Activated CD4-positive, alpha-beta T cell treated with anti-CD3 and anti-CD28 coated beads, Interleukin-2, amount 10 ng/mL, durations not matched to agents 7 days and 5 days (primary cell): ENCODE data around the gene ULBP2. TPM values are rescaled to one million over a fixed set of nuclear protein-coding genes. Genes with fewer than 3 reads are reported as not detected.

Source experiments
- CTCF ChIA-PET: fragments of 350-600 bp; sonication (Branson Sonifier 250); formaldehyde crosslinking; loops from one replicate; lab custom pipeline; 2021; ENCODE audit warnings: antibody characterized with exemption; lab: Charles Lee
- POLR2A ChIA-PET: fragments of 350-600 bp; sonication (Branson Sonifier 250); formaldehyde crosslinking; loops from one replicate; lab custom pipeline; 2021; ENCODE audit warnings: antibody characterized with exemption; lab: Charles Lee
- DNase-seq: peaks from one replicate; pipeline ENCODE4 v3.0.0-alpha.2; 2020
- H3K27ac Mint-ChIP-seq: one replicate; pipeline ENCODE4 v1.8.0; 2021; ENCODE audit warnings: mild to moderate bottlenecking, moderate library complexity, mixed read lengths
- H3K27me3 Mint-ChIP-seq: one replicate; pipeline ENCODE4 v1.8.0; 2021; ENCODE audit warnings: mixed read lengths
- H3K36me3 Mint-ChIP-seq: one replicate; pipeline ENCODE4 v1.8.0; 2021; ENCODE audit warnings: low read depth, mixed read lengths
- H3K4me1 Mint-ChIP-seq: one replicate; pipeline ENCODE4 v1.8.0; 2021; ENCODE audit warnings: mixed read lengths
- H3K4me3 Mint-ChIP-seq: one replicate; pipeline ENCODE4 v1.8.0; 2021; ENCODE audit warnings: mild to moderate bottlenecking, moderate library complexity, mixed read lengths
- H3K9me3 Mint-ChIP-seq: one replicate; pipeline ENCODE4 v1.8.0; 2021; ENCODE audit warnings: mixed read lengths
- total RNA-seq, 2 experiments: library from RNA; stranded (reverse); gene quantifications; one replicate each; pipeline ENCODE4 v1.2.3, GENCODE V29; 2021

The ULBP2 gene
- under 1 TPM; 0.40 to 0.50 TPM for total RNA-seq

GRCh38 chr6:149941583-149942460, at the start of gene ULBP2:
Gene ULBP2, plus strand, starts transcription at chr6:149942014. Its CDS starts 59 bp downstream, at chr6:149942073.
- peak within 1 kb of the TSS; percentile 81 for H3K4me3 Mint-ChIP-seq
- peaks cover 44% of the 10 kb centered on the region for H3K4me1 Mint-ChIP-seq
- H3K36me3 Mint-ChIP-seq, result no peaks in the 10 kb centered on the region
- ChIA-PET POLR2A (no interaction called here), CTCF (interaction anchor here (1.5 kb wide), 1 partner anchor 67 kb away, joined by 4 read pairs; no protein-coding TSS in a partner anchor)
- H3K27ac Mint-ChIP-seq, result peak within 1 kb of the TSS; percentile 76
- peak; percentile 77 for DNase-seq
- peaks cover 76% of the 10 kb centered on the region for H3K27me3 Mint-ChIP-seq
- H3K9me3 Mint-ChIP-seq, result no peaks in the 10 kb centered on the region

- no peak overlapping the region for H3K27ac Mint-ChIP-seq
- ChIA-PET CTCF (no interaction called here), POLR2A (no interaction called here)
- H3K4me1 Mint-ChIP-seq, result peaks cover 14% of the 10 kb centered on the region
- H3K4me3 Mint-ChIP-seq, result no peak overlapping the region
- no peaks in the 10 kb centered on the region for H3K36me3 Mint-ChIP-seq
- DNase-seq, result no peak
- H3K27me3 Mint-ChIP-seq, result peaks cover 26% of the 10 kb centered on the region
- no peaks in the 10 kb centered on the region for H3K9me3 Mint-ChIP-seq
Observed at GRCh38 chr6:149895048-149895590, 46.7 kb upstream of the ULBP2 start.

GRCh38 chr6:149895833-149896271, 46.0 kb upstream of the ULBP2 start:
- ChIA-PET POLR2A (no interaction called here), CTCF (no interaction called here)
- H3K4me3 Mint-ChIP-seq, result no peak overlapping the region
- peak; percentile 29 for DNase-seq
- peaks cover 14% of the 10 kb centered on the region for H3K4me1 Mint-ChIP-seq
- H3K27ac Mint-ChIP-seq, result peak overlapping the region; percentile 11
- peaks cover 23% of the 10 kb centered on the region for H3K27me3 Mint-ChIP-seq
- no peaks in the 10 kb centered on the region for H3K9me3 Mint-ChIP-seq
- no peaks in the 10 kb centered on the region for H3K36me3 Mint-ChIP-seq

GRCh38 chr6:149896491-149896890, 45.3 kb upstream of the ULBP2 start:
- H3K4me3 Mint-ChIP-seq, result no peak overlapping the region
- no peak overlapping the region for H3K27ac Mint-ChIP-seq
- peaks cover 14% of the 10 kb centered on the region for H3K4me1 Mint-ChIP-seq
- CTCF ChIA-PET, result interaction anchor here (0.7 to 1.2 kb wide), 2 partner anchors 10 to 56 kb away, joined by 3 to 6 read pairs; no protein-coding TSS in a partner anchor
- no peaks in the 10 kb centered on the region for H3K9me3 Mint-ChIP-seq
- peaks cover 23% of the 10 kb centered on the region for H3K27me3 Mint-ChIP-seq
- DNase-seq, result no peak
- H3K36me3 Mint-ChIP-seq, result no peaks in the 10 kb centered on the region
- POLR2A ChIA-PET, result interaction anchor here (0.6 kb wide), 1 partner anchor 351 kb away, joined by 3 read pairs; no protein-coding TSS in a partner anchor

GRCh38 chr6:149897015-149897697, 44.7 kb upstream of the ULBP2 start:
- Mint-ChIP-seq H3K4me1 (peaks cover 14% of the 10 kb centered on the region), H3K9me3 (no peaks in the 10 kb centered on the region), H3K4me3 (no peak overlapping the region), H3K27ac (no peak overlapping the region), H3K27me3 (peaks cover 21% of the 10 kb centered on the region), H3K36me3 (no peaks in the 10 kb centered on the region)
- no peak for DNase-seq
- POLR2A ChIA-PET, result interaction anchor here (0.6 kb wide), 1 partner anchor 352 kb away, joined by 3 read pairs; no protein-coding TSS in a partner anchor
- CTCF ChIA-PET, result interaction anchor here (0.7 to 1.2 kb wide), 2 partner anchors 9 to 56 kb away, joined by 3 to 6 read pairs; no protein-coding TSS in a partner anchor

- ChIA-PET CTCF (no interaction called here), POLR2A (no interaction called here)
- DNase-seq, result no peak
- Mint-ChIP-seq H3K9me3 (no peaks in the 10 kb centered on the region), H3K36me3 (no peaks in the 10 kb centered on the region), H3K27me3 (peaks cover 18% of the 10 kb centered on the region), H3K4me3 (no peak within 1 kb of the TSS), H3K27ac (no peak within 1 kb of the TSS), H3K4me1 (peaks cover 14% of the 10 kb centered on the region)
Observed at GRCh38 chr6:149897855-149898744, 43.7 kb upstream of the ULBP2 start, which contains the start of gene RAET1E. Gene RAET1E, minus strand, starts transcription at chr6:149898113. Its CDS starts 7,212 bp downstream, at chr6:149890901.

- Mint-ChIP-seq H3K27me3 (peaks cover 10% of the 10 kb centered on the region), H3K4me1 (peaks cover 14% of the 10 kb centered on the region), H3K27ac (no peak overlapping the region), H3K36me3 (no peaks in the 10 kb centered on the region), H3K9me3 (no peaks in the 10 kb centered on the region), H3K4me3 (no peak overlapping the region)
- DNase-seq, result no peak
- POLR2A ChIA-PET, result no interaction called here
- CTCF ChIA-PET, result interaction anchor here (1.1 kb wide), 1 partner anchor 26 kb away, joined by 3 read pairs; no protein-coding TSS in a partner anchor
Observed at GRCh38 chr6:149898966-149899365, 42.8 kb upstream of the ULBP2 start.

GRCh38 chr6:149899486-149899885, 42.3 kb upstream of the ULBP2 start:
- Mint-ChIP-seq H3K36me3 (no peaks in the 10 kb centered on the region), H3K4me3 (no peak overlapping the region), H3K27me3 (peaks cover 5% of the 10 kb centered on the region), H3K9me3 (no peaks in the 10 kb centered on the region), H3K27ac (no peak overlapping the region), H3K4me1 (peaks cover 14% of the 10 kb centered on the region)
- DNase-seq, result no peak
- ChIA-PET POLR2A (no interaction called here), CTCF (interaction anchor here (1.1 to 1.4 kb wide), 2 partner anchors 13 to 25 kb away, joined by 3 to 4 read pairs; no protein-coding TSS in a partner anchor)

GRCh38 chr6:149899926-149900619, 41.7 kb upstream of the ULBP2 start:
- DNase-seq, result no peak
- peaks cover 12% of the 10 kb centered on the region for H3K4me1 Mint-ChIP-seq
- POLR2A ChIA-PET, result no interaction called here
- H3K27ac Mint-ChIP-seq, result no peak overlapping the region
- no peaks in the 10 kb centered on the region for H3K9me3 Mint-ChIP-seq
- no peaks in the 10 kb centered on the region for H3K36me3 Mint-ChIP-seq
- H3K27me3 Mint-ChIP-seq, result peaks cover 3% of the 10 kb centered on the region
- CTCF ChIA-PET, result interaction anchor here (1.1 to 1.4 kb wide), 2 partner anchors 14 to 24 kb away, joined by 3 to 4 read pairs; no protein-coding TSS in a partner anchor
- H3K4me3 Mint-ChIP-seq, result no peak overlapping the region

GRCh38 chr6:149900620-149901443, 41.0 kb upstream of the ULBP2 start:
- CTCF ChIA-PET, result interaction anchor here (1.3 to 1.4 kb wide), 2 partner anchors 15 to 37 kb away, joined by 3 to 4 read pairs; no protein-coding TSS in a partner anchor

More at GRCh38 chr6:149900620-149901443, 41.0 kb upstream of the ULBP2 start:
- Mint-ChIP-seq H3K4me1 (peaks cover 9% of the 10 kb centered on the region), H3K4me3 (no peak overlapping the region), H3K36me3 (no peaks in the 10 kb centered on the region), H3K9me3 (no peaks in the 10 kb centered on the region), H3K27me3 (peaks cover 3% of the 10 kb centered on the region), H3K27ac (no peak overlapping the region)
- POLR2A ChIA-PET, result no interaction called here
- DNase-seq, result no peak
